A549 (cell line): ENCODE measurements around the gene FAAH. TPM values are rescaled to one million over a fixed set of nuclear protein-coding genes. Genes with fewer than 3 reads are reported as not detected.
A peak's percentile ranks its signal among the peaks of the same experiment; 100 is the strongest.

Experiments used
- ATAC-seq, 2 experiments: fragments of 200-7000 bp in 1 of 2; fragments of >200 bp in 1 of 2; cut with Nextera tagmentation in 1 of 2; cut with Tn5 transposase in 1 of 2; 3 replicates each; pipeline versions ENCODE4 v1.8.0 to v1.9.1; 2018 to 2020; ENCODE audit warnings: mild to moderate bottlenecking in 1 of 2, moderate library complexity in 1 of 2
- CTCF ChIA-PET: fragments of 300-600 bp; sonication (Branson Sonifier 250); formaldehyde crosslinking; extraction: SDS; loops from one replicate; lab custom pipeline; 2021; ENCODE audit warnings: antibody characterized with exemption, inconsistent platforms; lab: Yijun Ruan, JAX
- POLR2A ChIA-PET: fragments of 350-600 bp; formaldehyde crosslinking; extraction: SDS; loops from one replicate; lab custom pipeline; 2021; ENCODE audit warnings: antibody characterized with exemption, inconsistent platforms; lab: Yijun Ruan, JAX
- DNase-seq, 2 experiments: peaks; one replicate each; pipeline versions ENCODE4 v3.0.0 to v3.0.0-alpha.2; 2011 to 2016; ENCODE audit warnings: low read depth in 1 of 2, low spot score in 1 of 2
- FAIRE-seq: peaks from 2 replicates; lab custom pipeline; 2011; peaks lifted over from hg19 to GRCh38; lab: Jason Lieb, UNC
- H3K27ac ChIP-seq, 2 experiments: fragments of >200 bp; sonication (Bioruptor Twin); formaldehyde crosslinking; 3 replicates each; pipeline ENCODE4 v1.5.1; 2016 to 2017
- H3K4me1 ChIP-seq: fragments of >200 bp; sonication (Bioruptor Twin); formaldehyde crosslinking; 3 replicates; pipeline ENCODE4 v1.6.1; 2016
- H3K4me2 ChIP-seq: fragments of >200 bp; sonication (Bioruptor Twin); formaldehyde crosslinking; 3 replicates; pipeline ENCODE4 v1.6.1; 2016
- H3K4me3 ChIP-seq: fragments of >200 bp; sonication (Bioruptor Twin); formaldehyde crosslinking; 3 replicates; pipeline ENCODE4 v1.5.1; 2016
- H3K9me3 ChIP-seq: fragments of >200 bp; sonication (Bioruptor Twin); formaldehyde crosslinking; 3 replicates; pipeline ENCODE4 v1.6.1; 2016
- ATOH8 ChIP-seq: fragments of 250-450 bp; sonication (Bioruptor Pico); IDR thresholded peaks from 2 replicates; pipeline ENCODE4 v1.5.0; 2020; ENCODE audit warnings: low read depth, mild to moderate bottlenecking, moderate library complexity
- CBX2 ChIP-seq: fragments of 200-600 bp; sonication (generic); IDR thresholded peaks from 2 replicates; pipeline ENCODE4 v1.6.1; 2016; ENCODE audit warnings: low read depth, mild to moderate bottlenecking, borderline replicate concordance
- CEBPB ChIP-seq, 2 experiments: fragments of >200 bp in 1 of 2; sonication (Bioruptor Twin) in 1 of 2; formaldehyde crosslinking in 1 of 2; IDR thresholded peaks; 2 replicates each; pipeline ENCODE4 v1.6.1; 2012 to 2016
- CHD2 ChIP-seq: fragments of 150-350 bp; IDR thresholded peaks from 2 replicates; pipeline ENCODE4 v1.6.1; 2014; ENCODE audit warnings: low read length; ENCODE audit not compliant: partially characterized antibody
- CHD4 ChIP-seq: fragments of 200-600 bp; sonication (generic); IDR thresholded peaks from 2 replicates; pipeline ENCODE4 v1.6.1; 2016; ENCODE audit warnings: antibody characterized with exemption, mild to moderate bottlenecking, borderline replicate concordance
- EHF ChIP-seq: fragments of 250-450 bp; sonication (Bioruptor Pico); IDR thresholded peaks from 2 replicates; pipeline ENCODE4 v1.5.0; 2020; ENCODE audit warnings: mild to moderate bottlenecking
- EP300 ChIP-seq, 2 experiments: fragments of >200 bp; sonication (Bioruptor Twin); formaldehyde crosslinking; IDR thresholded peaks; 2 replicates in 1 of 2; 3 replicates in 1 of 2; pipeline ENCODE4 v1.6.1; 2016 to 2017
- ESRRA ChIP-seq: fragments of 150-350 bp; IDR thresholded peaks from 2 replicates; pipeline ENCODE4 v1.6.1; 2014; ENCODE audit warnings: mild to moderate bottlenecking, low read length, borderline replicate concordance
- FOSB ChIP-seq: fragments of 250-450 bp; sonication (Bioruptor Pico); IDR thresholded peaks from 2 replicates; pipeline ENCODE4 v1.5.0; 2020; ENCODE audit warnings: mild to moderate bottlenecking, moderate library complexity
- FOSL2 ChIP-seq, 2 experiments: fragments of 450-650 bp in 1 of 2; fragments of >200 bp in 1 of 2; sonication (Bioruptor Twin) in 1 of 2; formaldehyde crosslinking; IDR thresholded peaks; 2 replicates each; pipeline versions ENCODE4 v1.5.0 to v1.6.1; 2016 to 2020; ENCODE audit warnings: mild to moderate bottlenecking in 1 of 2, moderate library complexity in 1 of 2
- FOXS1 ChIP-seq: fragments of 250-450 bp; sonication (Bioruptor Pico); IDR thresholded peaks from 2 replicates; pipeline ENCODE4 v1.5.0; 2020; ENCODE audit warnings: mild to moderate bottlenecking, moderate library complexity
- HDAC2 ChIP-seq: fragments of 200-600 bp; sonication (generic); IDR thresholded peaks from 2 replicates; pipeline ENCODE4 v1.6.1; 2016
- HOXA7 ChIP-seq: fragments of 250-450 bp; sonication (Bioruptor Pico); IDR thresholded peaks from 2 replicates; pipeline ENCODE4 v1.5.0; 2020; ENCODE audit warnings: mild to moderate bottlenecking, moderate library complexity
- HOXB5 ChIP-seq: fragments of 250-450 bp; sonication (Bioruptor Pico); IDR thresholded peaks from 2 replicates; pipeline ENCODE4 v1.5.0; 2020; ENCODE audit warnings: mild to moderate bottlenecking, moderate library complexity
- KDM1A ChIP-seq: fragments of 200-600 bp; sonication (generic); IDR thresholded peaks from 2 replicates; pipeline ENCODE4 v1.6.1; 2016; ENCODE audit warnings: low read depth, mild to moderate bottlenecking
- MAFK ChIP-seq: fragments of 450-650 bp; IDR thresholded peaks from 2 replicates; pipeline ENCODE4 v1.6.1; 2014; ENCODE audit not compliant: partially characterized antibody
- MYC ChIP-seq: IDR thresholded peaks from 2 replicates; pipeline ENCODE4 v1.6.1; 2012; ENCODE audit warnings: mild to moderate bottlenecking, inconsistent platforms, low read length, improper control_type of control experiment, borderline replicate concordance
- NR3C1 ChIP-seq: fragments of >200 bp; sonication (Bioruptor Twin); formaldehyde crosslinking; IDR thresholded peaks from 3 replicates; pipeline ENCODE4 v1.6.1; 2017
- PBX3 ChIP-seq: IDR thresholded peaks from 2 replicates; pipeline ENCODE4 v1.6.1; 2012
- PHF8 ChIP-seq: fragments of 200-600 bp; sonication (generic); IDR thresholded peaks from 2 replicates; pipeline ENCODE4 v1.6.1; 2016; ENCODE audit warnings: low read depth, mild to moderate bottlenecking, antibody characterized with exemption, moderate library complexity, borderline replicate concordance
- RARB ChIP-seq: fragments of 250-450 bp; sonication (Bioruptor Pico); IDR thresholded peaks from 2 replicates; pipeline ENCODE4 v1.8.0; 2021; ENCODE audit warnings: mild to moderate bottlenecking, moderate library complexity
- RCOR1 ChIP-seq: fragments of 150-350 bp; IDR thresholded peaks from 2 replicates; pipeline ENCODE4 v1.6.1; 2014; ENCODE audit warnings: antibody characterized with exemption, low read length, low read depth
- RNF2 ChIP-seq: fragments of 200-600 bp; sonication (generic); IDR thresholded peaks from 2 replicates; pipeline ENCODE4 v1.6.1; 2016; ENCODE audit warnings: low read depth, mild to moderate bottlenecking, antibody characterized with exemption, moderate library complexity, borderline replicate concordance
- SREBF2 ChIP-seq: fragments of 450-650 bp; IDR thresholded peaks from 2 replicates; pipeline ENCODE4 v1.6.1; 2014; ENCODE audit warnings: mild to moderate bottlenecking, moderate library complexity
- USF2 ChIP-seq: fragments of 450-650 bp; IDR thresholded peaks from 2 replicates; pipeline ENCODE4 v1.6.1; 2014; ENCODE audit warnings: antibody characterized with exemption
- ZFP36 ChIP-seq: fragments of 450-650 bp; IDR thresholded peaks from 2 replicates; pipeline ENCODE4 v1.6.1; 2014; ENCODE audit warnings: borderline replicate concordance; ENCODE audit not compliant: partially characterized antibody
- ZNF302 ChIP-seq: fragments of 250-450 bp; sonication (Bioruptor Pico); IDR thresholded peaks from 2 replicates; pipeline ENCODE4 v1.9.0; 2021; ENCODE audit warnings: inconsistent platforms, mild to moderate bottlenecking, moderate library complexity
- WGBS: methylation state at CpG from one replicate; pipeline ENCODE4 v1.1.6; 2017; ENCODE audit errors: missing lambda C conversion rate; 5-methylcytosine and 5-hydroxymethylcytosine counted together
- polyA plus RNA-seq, 4 experiments: library from polyadenylated mRNA; depleted of rRNA in 3 of 4; stranded (reverse); fragments of >200 nt; fragmentation: RNase III in 1 of 4; extraction: RNeasy Plus Mini Kit Qiagen cat#74134 plus additional on column Dnase treatment in 1 of 4; gene quantifications; 2 replicates in 3 of 4; 3 replicates in 1 of 4; pipeline ENCODE4 v1.2.3, GENCODE V29; 2011 to 2017
- TF ChIP-seq, protein P1 (sequence below): fragments of >200 bp; sonication (Bioruptor Twin); formaldehyde crosslinking; IDR thresholded peaks from 3 replicates; pipeline ENCODE4 v1.6.1; 2016

Gene FAAH
- polyA plus RNA-seq, 2 of the 4 experiments (the other 2 are of a cell fraction), result 1.2 to 1.3 TPM

- ATAC-seq (peak; percentile 44 to 58), DNase-seq (peak in 1 of 2 experiments; percentile 31), FAIRE-seq (no peak)
- Histone ChIP-seq H3K9me3 (no peaks in the 10 kb centered on the region), H3K4me1 (peaks cover 8% of the 10 kb centered on the region), H3K4me2 (peak overlapping the region; percentile 28; the same call in 1 of the 3 replicates), H3K27ac (peak overlapping the region in 1 of 2 experiments; percentile 48; a peak in 2 of 6 replicates)
- CTCF ChIA-PET, result interaction anchor here (0.6 to 1.1 kb wide), 5 partner anchors 54 to 125 kb away, joined by 3 to 5 read pairs (median 4); partner anchors contain the start of gene DMBX1
- POLR2A ChIA-PET, result no interaction called here
- 91% methylated on average over 4 of the region's 10 CpGs for WGBS
- no peak for TF ChIP-seq ZNF302 (CRISPR knock-in tag)
- TF ChIP-seq RARB, result no peak
- TF ChIP-seq PBX3, result no peak
- TF ChIP-seq NR3C1, result no peak
- TF ChIP-seq CBX2, result no peak
- TF ChIP-seq HOXA7 (CRISPR knock-in tag), result no peak
- no peak for TF ChIP-seq EP300 (IDR thresholded peaks at IDR 0.05)
- TF ChIP-seq SREBF2, result no peak
- TF ChIP-seq ESRRA, result no peak
- no peak for TF ChIP-seq HDAC2
- no peak for TF ChIP-seq FOXS1 (CRISPR knock-in tag)
- TF ChIP-seq, all 56 proteins: peak for 0
- no peak overlapping the region for H3K4me3 ChIP-seq
These were observed 8.0 kb downstream of the FAAH start for GRCh38 chr1:46401964-46402626.

- Histone ChIP-seq H3K4me3 (no peak overlapping the region), H3K27ac (no peak overlapping the region), H3K4me2 (no peak overlapping the region), H3K9me3 (no peaks in the 10 kb centered on the region), H3K4me1 (peaks cover 8% of the 10 kb centered on the region)
- CTCF ChIA-PET, result interaction anchor here (0.6 to 7.1 kb wide), 6 partner anchors 15 to 124 kb away, joined by 3 to 49 read pairs (median 4); no protein-coding TSS in a partner anchor
- DNase-seq (no peak), ATAC-seq (no peak), FAIRE-seq (no peak)
- POLR2A ChIA-PET, result no interaction called here
- 87% methylated on average over 5 of the region's 5 CpGs for WGBS
- TF ChIP-seq HOXB5, result no peak
- TF ChIP-seq KDM1A, result no peak
- TF ChIP-seq EHF (CRISPR knock-in tag), result no peak
- TF ChIP-seq CEBPB (IDR thresholded peaks at IDR 0.05), result no peak
- no peak for TF ChIP-seq CBX2
- TF ChIP-seq MAFK, result no peak
- TF ChIP-seq ZFP36, result no peak
- TF ChIP-seq ATOH8 (CRISPR knock-in tag), result no peak
- no peak for TF ChIP-seq RCOR1
- TF ChIP-seq USF2, result no peak
- TF ChIP-seq FOSB, result no peak
- no peak for TF ChIP-seq CHD2
- TF ChIP-seq RNF2, result no peak
- TF ChIP-seq, protein P1, sequence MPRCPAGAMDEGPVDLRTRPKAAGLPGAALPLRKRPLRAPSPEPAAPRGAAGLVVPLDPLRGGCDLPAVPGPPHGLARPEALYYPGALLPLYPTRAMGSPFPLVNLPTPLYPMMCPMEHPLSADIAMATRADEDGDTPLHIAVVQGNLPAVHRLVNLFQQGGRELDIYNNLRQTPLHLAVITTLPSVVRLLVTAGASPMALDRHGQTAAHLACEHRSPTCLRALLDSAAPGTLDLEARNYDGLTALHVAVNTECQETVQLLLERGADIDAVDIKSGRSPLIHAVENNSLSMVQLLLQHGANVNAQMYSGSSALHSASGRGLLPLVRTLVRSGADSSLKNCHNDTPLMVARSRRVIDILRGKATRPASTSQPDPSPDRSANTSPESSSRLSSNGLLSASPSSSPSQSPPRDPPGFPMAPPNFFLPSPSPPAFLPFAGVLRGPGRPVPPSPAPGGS, result no peak
- no peak for TF ChIP-seq CHD4
- TF ChIP-seq FOSL2 (IDR thresholded peaks at IDR 0.05), result no peak
- no peak for TF ChIP-seq FOSL2 (CRISPR knock-in tag; IDR thresholded peaks at IDR 0.05)
- no peak for TF ChIP-seq PHF8
- no peak for TF ChIP-seq MYC
- TF ChIP-seq ESRRA, result no peak
These were observed 9.8 kb downstream of the FAAH start for GRCh38 chr1:46403916-46404315.
